Measurements from ENCODE around the gene OSCAR.

The OSCAR gene

DNA sequence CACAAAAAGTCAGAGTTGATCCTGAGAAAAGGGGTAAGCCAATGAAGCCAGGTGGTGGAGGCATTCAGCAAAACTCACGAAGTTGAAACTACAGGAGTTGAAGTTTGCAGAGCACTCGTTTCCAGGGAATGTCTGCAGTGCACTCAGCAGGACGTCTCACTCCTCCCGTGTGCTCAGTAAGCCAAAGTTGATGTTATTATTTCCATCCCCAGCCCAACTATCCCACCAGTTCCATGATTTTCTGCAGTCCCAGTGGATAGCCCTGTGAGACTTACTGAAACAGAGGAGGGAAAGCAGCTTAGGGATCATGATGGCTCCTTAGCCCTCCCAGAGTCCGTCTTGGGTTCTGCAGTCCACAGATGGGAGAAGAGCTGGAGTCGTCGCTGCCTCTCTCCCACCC lies 19.6 kb downstream of the OSCAR start, which contains the start of gene TARM1:
Gene TARM1, minus strand, starts transcription at position 334 of the 400 bp plus-strand sequence. Its CDS starts 25 bp downstream, at position 309.
- no peak for DNase-seq

- DNase-seq = no peak
These were observed 23.3 kb downstream of the OSCAR start for GRCh38 chr19:54077334-54077733.

DNA sequence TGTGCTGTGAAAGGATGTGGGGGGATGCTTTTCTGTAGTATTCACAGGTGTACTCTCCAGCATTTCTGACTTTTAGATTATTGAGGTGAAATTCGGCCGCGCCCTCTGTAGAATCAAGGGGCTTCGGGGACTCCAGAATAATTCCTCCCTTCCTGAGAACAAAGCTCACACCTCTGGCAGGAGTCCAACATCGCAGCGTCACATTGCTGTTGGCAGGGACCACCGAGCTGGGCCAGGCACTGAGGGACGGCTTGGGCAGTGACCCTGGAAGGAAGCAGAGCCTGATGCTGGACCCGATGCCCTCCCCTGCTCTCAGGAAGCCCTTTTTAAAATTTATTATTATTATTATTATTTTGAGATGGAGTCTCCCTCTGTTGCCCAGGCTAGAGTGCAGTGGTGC lies 25.8 kb downstream of the OSCAR start:
- DNase-seq = no peak

- DNase-seq = no peak
These were observed 26.8 kb downstream of the OSCAR start for GRCh38 chr19:54073829-54074228.

DNA sequence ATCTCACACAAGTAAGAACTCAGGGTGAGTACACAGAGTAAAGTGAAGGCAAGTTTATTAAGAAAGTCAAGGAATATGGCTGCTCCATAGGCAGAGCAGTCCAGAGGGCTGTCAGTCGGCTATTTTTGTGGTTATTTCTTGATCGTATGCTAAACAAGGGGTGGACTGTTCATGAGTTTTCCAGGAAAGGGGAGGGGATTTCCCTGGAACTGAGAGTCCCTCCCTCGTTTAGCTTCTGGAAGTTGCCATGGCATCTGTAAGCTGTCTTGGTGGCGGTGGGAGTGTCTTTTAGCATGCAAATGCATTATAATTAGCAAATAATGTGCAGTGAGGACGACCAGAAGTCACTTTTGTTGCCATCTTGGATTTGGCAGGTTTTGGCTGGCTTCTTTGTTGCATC lies 31.1 kb downstream of the OSCAR start:
- DNase-seq = no peak

DNA sequence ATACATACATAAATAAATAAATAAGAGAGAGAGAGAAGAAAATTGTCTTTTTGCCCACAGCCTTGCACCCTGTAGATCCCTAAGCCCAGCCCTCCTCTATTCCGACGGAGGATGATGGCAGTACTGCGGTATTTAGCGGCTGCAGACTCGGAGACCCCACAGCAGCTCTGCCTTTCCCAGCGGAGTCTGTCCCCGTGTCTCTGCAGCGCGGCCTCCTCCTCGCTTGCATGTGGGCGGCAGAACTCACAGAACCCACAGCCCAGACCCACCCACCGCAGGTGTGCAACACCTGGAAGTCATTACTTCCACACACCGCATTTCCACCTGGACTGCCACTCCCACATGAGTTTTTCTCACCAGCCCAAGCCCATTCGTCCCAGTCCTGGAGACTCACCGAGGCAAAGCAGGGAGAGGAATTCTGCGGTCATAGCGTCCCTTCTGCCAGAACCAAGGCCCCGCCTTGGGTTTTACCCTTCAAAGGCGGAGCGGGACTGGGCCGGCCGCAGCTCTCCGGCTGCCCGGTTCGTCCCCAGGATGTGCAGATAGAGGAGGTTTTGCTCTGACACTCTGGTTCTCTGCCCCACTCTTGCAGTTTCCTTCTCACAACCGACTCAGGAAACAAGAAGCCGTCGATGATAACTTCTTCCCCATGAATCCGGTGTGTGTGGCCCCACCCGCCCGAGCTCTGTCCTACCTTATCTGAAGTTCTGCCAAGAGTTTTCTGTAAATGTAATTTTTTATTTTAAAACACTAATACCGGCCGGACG lies 37.1 kb downstream of the OSCAR start, which contains the start of gene VSTM1:
Gene VSTM1, minus strand, starts transcription at position 548 of the 767 bp plus-strand sequence. Its CDS starts 120 bp downstream, at position 428.
- no peak for DNase-seq

GRCh38 chr19:54062643-54063042 lies 38.0 kb downstream of the OSCAR start:
- DNase-seq = no peak

DNA sequence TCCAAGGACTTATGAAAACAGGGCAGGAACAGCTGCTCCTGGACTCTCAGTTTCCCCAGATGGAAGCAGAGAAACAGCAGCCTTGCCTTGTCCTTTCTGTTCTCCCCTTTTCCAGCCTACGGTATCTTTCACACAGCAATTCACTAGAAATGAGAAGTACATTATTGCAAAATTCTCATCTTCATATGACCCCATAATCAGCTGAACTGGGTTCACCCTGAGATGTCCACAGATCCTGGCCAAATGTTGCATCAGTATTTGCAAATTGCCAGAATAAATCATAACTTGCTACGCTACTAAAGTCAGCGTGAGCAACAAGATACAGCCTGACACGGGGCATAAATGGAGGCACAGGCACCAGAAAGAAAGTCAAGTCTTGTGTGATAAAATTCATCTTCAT lies 53.0 kb downstream of the OSCAR start:
- DNase-seq = no peak

- no peak for DNase-seq
These were observed 54.8 kb downstream of the OSCAR start for GRCh38 chr19:54045771-54046170.

All from cortex of kidney (tissue), 1 donor.